HepG2 (cell line): ENCODE measurements around the gene GTF2A1. TPM values are rescaled to one million over a fixed set of nuclear protein-coding genes. Genes with fewer than 3 reads are reported as not detected.

Experiments used
- ATF4 ChIP-seq, 2 experiments: fragments of 450-650 bp in 1 of 2; sonication (generic) in 1 of 2; formaldehyde crosslinking; IDR thresholded peaks; 2 replicates each; pipeline versions ENCODE4 v1.5.0 to v1.8.0; 2020 to 2022; ENCODE audit warnings: mild to moderate bottlenecking in 1 of 2, missing genetic modification reagents in 1 of 2
- BORCS8-MEF2B ChIP-seq: sonication (generic); formaldehyde crosslinking; IDR thresholded peaks from 2 replicates; pipeline ENCODE4 v1.8.0; 2022; ENCODE audit warnings: mild to moderate bottlenecking, missing genetic modification reagents
- CREB1 ChIP-seq, 2 experiments: fragments of 450-650 bp in 1 of 2; IDR thresholded peaks; 2 replicates each; pipeline ENCODE4 v1.6.1; 2016 to 2017; ENCODE audit warnings: control low read depth in 1 of 2, mild to moderate bottlenecking in 1 of 2, missing compliant biosample characterization in 1 of 2, missing genetic modification characterization in 1 of 2
- DMTF1 ChIP-seq: sonication (generic); formaldehyde crosslinking; IDR thresholded peaks from 2 replicates; pipeline ENCODE4 v1.4.0; 2020; ENCODE audit warnings: mild to moderate bottlenecking, missing genetic modification reagents
- HMG20B ChIP-seq: conservative IDR thresholded peaks from 2 replicates; pipeline ENCODE4 v1.6.1; 2016; ENCODE audit warnings: missing genetic modification reagents, missing compliant biosample characterization
- HOXA5 ChIP-seq: sonication (generic); formaldehyde crosslinking; IDR thresholded peaks from 2 replicates; pipeline ENCODE4 v1.4.0; 2020; ENCODE audit warnings: missing genetic modification reagents
- HOXA7 ChIP-seq: sonication (generic); formaldehyde crosslinking; IDR thresholded peaks from 2 replicates; pipeline ENCODE4 v1.8.1; 2022; ENCODE audit warnings: mild to moderate bottlenecking, missing genetic modification reagents, moderate library complexity
- KLF6 ChIP-seq: IDR thresholded peaks from 2 replicates; pipeline ENCODE4 v1.8.0; 2016; ENCODE audit warnings: missing biosample characterization, missing genetic modification reagents
- SOX5 ChIP-seq: IDR thresholded peaks from 2 replicates; pipeline ENCODE4 v1.6.1; 2016; ENCODE audit warnings: borderline replicate concordance
- SOX6 ChIP-seq, 2 experiments: fragments of 450-650 bp in 1 of 2; sonication (generic) in 1 of 2; formaldehyde crosslinking in 1 of 2; IDR thresholded peaks; 2 replicates each; pipeline versions ENCODE4 v1.4.0 to v1.6.1; 2017 to 2020; ENCODE audit warnings: antibody characterized with exemption in 1 of 2, mild to moderate bottlenecking in 1 of 2, missing genetic modification reagents in 1 of 2
- TBP ChIP-seq: sonication (generic); formaldehyde crosslinking; IDR thresholded peaks from 2 replicates; pipeline ENCODE4 v1.5.0; 2020; ENCODE audit warnings: missing genetic modification reagents
- TFAP4 ChIP-seq: sonication (generic); IDR thresholded peaks from 2 replicates; pipeline ENCODE4 v1.6.1; 2016; ENCODE audit warnings: low read depth, borderline replicate concordance
- ZFP36L2 ChIP-seq: sonication (generic); formaldehyde crosslinking; IDR thresholded peaks from 2 replicates; pipeline ENCODE4 v1.4.0; 2020; ENCODE audit warnings: missing genetic modification reagents
- ZNF160 ChIP-seq: sonication (generic); formaldehyde crosslinking; IDR thresholded peaks from 2 replicates; pipeline ENCODE4 v1.8.0; 2022; ENCODE audit warnings: mild to moderate bottlenecking, inconsistent platforms, missing genetic modification reagents
- ZNF629 ChIP-seq: sonication (generic); formaldehyde crosslinking; conservative IDR thresholded peaks from 2 replicates; pipeline ENCODE4 v1.5.0; 2020; ENCODE audit warnings: missing genetic modification reagents
- ZNF644 ChIP-seq: IDR thresholded peaks from 2 replicates; pipeline ENCODE4 v1.6.1; 2016; ENCODE audit warnings: low read depth
- ZNF883 ChIP-seq: sonication (generic); formaldehyde crosslinking; IDR thresholded peaks from 2 replicates; pipeline ENCODE4 v1.5.1; 2020; ENCODE audit warnings: mild to moderate bottlenecking, missing genetic modification reagents; ENCODE audit errors: not compliant biosample characterization
- polyA plus RNA-seq, 8 experiments: library from polyadenylated mRNA; depleted of rRNA in 3 of 8; stranded (reverse) in 7 of 8; unstranded in 1 of 8; fragments of >200 nt; fragmentation: Illumina TruSeq in 4 of 8; extraction: Trizol in 4 of 8; gene quantifications; 2 replicates each; pipeline versions ENCODE4 v1.2.1 to v1.2.3, GENCODE V29; 2011 to 2016; ENCODE audit warnings: low read depth in 4 of 8, missing spikeins in 1 of 8, mixed read lengths in 1 of 8; ENCODE audit not compliant: insufficient read depth in 1 of 8
- total RNA-seq, 5 experiments: library from RNA; depleted of rRNA; stranded (reverse); fragments of >200 nt; fragmentation: Illumina TruSeq; extraction: Trizol; gene quantifications; 2 replicates each; pipeline ENCODE4 v1.2.3, GENCODE V29; 2016; ENCODE audit warnings: low read depth in 1 of 5
- TF ChIP-seq, protein P1 (sequence below): sonication (generic); formaldehyde crosslinking; IDR thresholded peaks from 2 replicates; pipeline ENCODE4 v1.9.0; 2021; ENCODE audit warnings: missing genetic modification reagents, mild to moderate bottlenecking, borderline replicate concordance
- TF ChIP-seq, protein P2 (sequence below), 2 experiments: IDR thresholded peaks; 2 replicates each; pipeline ENCODE4 v1.6.1; 2011 to 2012; ENCODE audit warnings: low read length in 2 of 2, borderline replicate concordance in 1 of 2, low read depth in 1 of 2, mild to moderate bottlenecking in 1 of 2, moderate library complexity in 1 of 2

GTF2A1 gene
- total and polyA plus RNA-seq, 2 of the 13 experiments (the other 11 are each of a cell fraction or from before 2014, with no cell fraction given): 14.9 to 17.5 TPM

DNA sequence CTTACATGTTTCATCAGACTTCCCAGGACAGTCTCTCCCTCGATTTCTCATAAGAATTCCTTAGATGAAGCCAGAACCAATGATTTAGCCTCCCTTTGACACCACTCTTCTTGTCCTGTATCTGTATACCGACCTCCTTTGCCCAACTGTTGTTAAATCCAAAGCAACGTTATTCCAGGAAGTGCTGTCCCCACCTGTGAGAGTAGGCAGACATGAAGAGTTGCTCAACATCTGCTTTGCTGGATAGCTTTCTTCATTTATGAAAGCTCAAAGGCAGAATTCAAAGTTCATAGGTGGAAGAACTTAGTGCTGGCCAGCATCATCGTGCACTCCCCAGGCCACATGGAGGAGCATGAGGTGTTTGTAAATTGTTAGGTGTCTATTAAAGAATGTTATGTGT is 55.6 kb downstream of the GTF2A1 start (continued):
- no peak for TF ChIP-seq ATF4 (CRISPR knock-in tag; IDR thresholded peaks at IDR 0.05)
- TF ChIP-seq TBP (CRISPR knock-in tag): no peak
- TF ChIP-seq ZNF883 (CRISPR knock-in tag): no peak
- TF ChIP-seq HOXA7: no peak
- TF ChIP-seq ZNF644 (CRISPR knock-in tag): peak; percentile 84; the same call in 1 of the 2 replicates
- TF ChIP-seq BORCS8-MEF2B (CRISPR knock-in tag): no peak
- no peak for TF ChIP-seq ZNF160
- no peak for TF ChIP-seq KLF6 (CRISPR knock-in tag)
- TF ChIP-seq, protein P1, sequence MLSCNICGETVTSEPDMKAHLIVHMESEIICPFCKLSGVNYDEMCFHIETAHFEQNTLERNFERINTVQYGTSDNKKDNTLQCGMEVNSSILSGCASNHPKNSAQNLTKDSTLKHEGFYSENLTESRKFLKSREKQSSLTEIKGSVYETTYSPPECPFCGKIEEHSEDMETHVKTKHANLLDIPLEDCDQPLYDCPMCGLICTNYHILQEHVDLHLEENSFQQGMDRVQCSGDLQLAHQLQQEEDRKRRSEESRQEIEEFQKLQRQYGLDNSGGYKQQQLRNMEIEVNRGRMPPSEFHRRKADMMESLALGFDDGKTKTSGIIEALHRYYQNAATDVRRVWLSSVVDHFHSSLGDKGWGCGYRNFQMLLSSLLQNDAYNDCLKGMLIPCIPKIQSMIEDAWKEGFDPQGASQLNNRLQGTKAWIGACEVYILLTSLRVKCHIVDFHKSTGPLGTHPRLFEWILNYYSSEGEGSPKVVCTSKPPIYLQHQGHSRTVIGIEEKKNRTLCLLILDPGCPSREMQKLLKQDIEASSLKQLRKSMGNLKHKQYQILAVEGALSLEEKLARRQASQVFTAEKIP: no peak
- TF ChIP-seq CREB1 (IDR thresholded peaks at IDR 0.05): no peak
- TF ChIP-seq CREB1 (CRISPR knock-in tag; IDR thresholded peaks at IDR 0.05): no peak
- no peak for TF ChIP-seq SOX5
- no peak for TF ChIP-seq TFAP4
- TF ChIP-seq HOXA5: no peak
- TF ChIP-seq, protein P2, sequence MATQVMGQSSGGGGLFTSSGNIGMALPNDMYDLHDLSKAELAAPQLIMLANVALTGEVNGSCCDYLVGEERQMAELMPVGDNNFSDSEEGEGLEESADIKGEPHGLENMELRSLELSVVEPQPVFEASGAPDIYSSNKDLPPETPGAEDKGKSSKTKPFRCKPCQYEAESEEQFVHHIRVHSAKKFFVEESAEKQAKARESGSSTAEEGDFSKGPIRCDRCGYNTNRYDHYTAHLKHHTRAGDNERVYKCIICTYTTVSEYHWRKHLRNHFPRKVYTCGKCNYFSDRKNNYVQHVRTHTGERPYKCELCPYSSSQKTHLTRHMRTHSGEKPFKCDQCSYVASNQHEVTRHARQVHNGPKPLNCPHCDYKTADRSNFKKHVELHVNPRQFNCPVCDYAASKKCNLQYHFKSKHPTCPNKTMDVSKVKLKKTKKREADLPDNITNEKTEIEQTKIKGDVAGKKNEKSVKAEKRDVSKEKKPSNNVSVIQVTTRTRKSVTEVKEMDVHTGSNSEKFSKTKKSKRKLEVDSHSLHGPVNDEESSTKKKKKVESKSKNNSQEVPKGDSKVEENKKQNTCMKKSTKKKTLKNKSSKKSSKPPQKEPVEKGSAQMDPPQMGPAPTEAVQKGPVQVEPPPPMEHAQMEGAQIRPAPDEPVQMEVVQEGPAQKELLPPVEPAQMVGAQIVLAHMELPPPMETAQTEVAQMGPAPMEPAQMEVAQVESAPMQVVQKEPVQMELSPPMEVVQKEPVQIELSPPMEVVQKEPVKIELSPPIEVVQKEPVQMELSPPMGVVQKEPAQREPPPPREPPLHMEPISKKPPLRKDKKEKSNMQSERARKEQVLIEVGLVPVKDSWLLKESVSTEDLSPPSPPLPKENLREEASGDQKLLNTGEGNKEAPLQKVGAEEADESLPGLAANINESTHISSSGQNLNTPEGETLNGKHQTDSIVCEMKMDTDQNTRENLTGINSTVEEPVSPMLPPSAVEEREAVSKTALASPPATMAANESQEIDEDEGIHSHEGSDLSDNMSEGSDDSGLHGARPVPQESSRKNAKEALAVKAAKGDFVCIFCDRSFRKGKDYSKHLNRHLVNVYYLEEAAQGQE (IDR thresholded peaks at IDR 0.05; ENCODE audit: borderline replicate concordance in 1 of 2, low read depth in 1 of 2, low read length in 2 of 2): 0 out of 4 replicates have a peak, but pooled peaks of 1 of the 2 experiments have one; percentile 9
- TF ChIP-seq SOX6 (IDR thresholded peaks at IDR 0.05): no peak
- TF ChIP-seq SOX6 (CRISPR knock-in tag; IDR thresholded peaks at IDR 0.05): no peak
- no peak for TF ChIP-seq HMG20B (CRISPR knock-in tag)
- no peak for TF ChIP-seq ZNF629
- TF ChIP-seq DMTF1 (CRISPR knock-in tag): no peak
- TF ChIP-seq ZFP36L2 (CRISPR knock-in tag): no peak
